ENCODE measurements around the gene ING5.

GRCh38 chr2:241703032-241703604 lies 1.3 kb downstream of the ING5 start:
- TF ChIP-seq CTCF (IDR thresholded peaks at IDR 0.05; ENCODE audit: low read depth, low read length) (no peak), EZH2phosphoT487 (IDR thresholded peaks at IDR 0.05; ENCODE audit: low read depth) (no peak)

Measured in OCI-LY3 (cell line).